A673 (cell line): ENCODE data around the gene ZNF638.

Source experiments
- EZH2 ChIP-seq: fragments of 200-600 bp; sonication (generic); IDR thresholded peaks from 2 replicates; pipeline ENCODE4 v1.6.1; 2017; ENCODE audit warnings: borderline replicate concordance, low read depth, mild to moderate bottlenecking, mixed read lengths, antibody characterized with exemption, low read length; ENCODE audit not compliant: poor library complexity, severe bottlenecking
- TF ChIP-seq, protein P1 (sequence below): fragments of 300-800, 200-600 bp; sonication (generic); conservative IDR thresholded peaks from 2 replicates; pipeline ENCODE4 v1.5.1; 2017; ENCODE audit warnings: low read depth, mild to moderate bottlenecking, antibody characterized with exemption, low read length, moderate library complexity, mixed read lengths

DNA sequence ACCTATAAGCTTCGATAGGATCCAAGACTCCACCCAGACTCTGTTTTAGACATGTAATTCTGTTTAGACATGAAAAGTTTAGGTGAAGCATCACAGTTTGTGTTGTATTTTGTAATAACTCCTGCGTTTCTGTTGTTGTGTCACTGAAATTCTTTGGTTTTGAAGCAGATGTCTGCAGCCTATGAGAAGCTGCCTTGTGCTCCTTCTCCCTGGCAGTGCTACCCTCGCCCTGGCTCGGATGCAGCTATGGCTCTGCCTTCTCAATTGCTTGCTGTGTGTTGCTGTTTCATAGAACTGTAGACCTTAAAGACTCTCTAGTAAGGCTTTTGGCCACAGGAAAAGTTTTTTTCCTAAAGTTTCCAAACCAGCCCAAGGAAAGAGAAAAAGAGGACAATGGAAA is 40.2 kb upstream of the ZNF638 start:
- TF ChIP-seq, protein P1, sequence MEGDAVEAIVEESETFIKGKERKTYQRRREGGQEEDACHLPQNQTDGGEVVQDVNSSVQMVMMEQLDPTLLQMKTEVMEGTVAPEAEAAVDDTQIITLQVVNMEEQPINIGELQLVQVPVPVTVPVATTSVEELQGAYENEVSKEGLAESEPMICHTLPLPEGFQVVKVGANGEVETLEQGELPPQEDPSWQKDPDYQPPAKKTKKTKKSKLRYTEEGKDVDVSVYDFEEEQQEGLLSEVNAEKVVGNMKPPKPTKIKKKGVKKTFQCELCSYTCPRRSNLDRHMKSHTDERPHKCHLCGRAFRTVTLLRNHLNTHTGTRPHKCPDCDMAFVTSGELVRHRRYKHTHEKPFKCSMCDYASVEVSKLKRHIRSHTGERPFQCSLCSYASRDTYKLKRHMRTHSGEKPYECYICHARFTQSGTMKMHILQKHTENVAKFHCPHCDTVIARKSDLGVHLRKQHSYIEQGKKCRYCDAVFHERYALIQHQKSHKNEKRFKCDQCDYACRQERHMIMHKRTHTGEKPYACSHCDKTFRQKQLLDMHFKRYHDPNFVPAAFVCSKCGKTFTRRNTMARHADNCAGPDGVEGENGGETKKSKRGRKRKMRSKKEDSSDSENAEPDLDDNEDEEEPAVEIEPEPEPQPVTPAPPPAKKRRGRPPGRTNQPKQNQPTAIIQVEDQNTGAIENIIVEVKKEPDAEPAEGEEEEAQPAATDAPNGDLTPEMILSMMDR, result no peak
- no peak for TF ChIP-seq EZH2
